ENCODE data around the gene PCED1B. TPM values are rescaled to one million over a fixed set of nuclear protein-coding genes. Genes with fewer than 3 reads are reported as not detected.
A peak's percentile ranks its signal among the peaks of the same experiment; 100 is the strongest.

The PCED1B gene
- total and polyA plus RNA-seq, 4 experiments from 2014 or later = 44.3 to 74.6 (median 47.8) TPM

DNA sequence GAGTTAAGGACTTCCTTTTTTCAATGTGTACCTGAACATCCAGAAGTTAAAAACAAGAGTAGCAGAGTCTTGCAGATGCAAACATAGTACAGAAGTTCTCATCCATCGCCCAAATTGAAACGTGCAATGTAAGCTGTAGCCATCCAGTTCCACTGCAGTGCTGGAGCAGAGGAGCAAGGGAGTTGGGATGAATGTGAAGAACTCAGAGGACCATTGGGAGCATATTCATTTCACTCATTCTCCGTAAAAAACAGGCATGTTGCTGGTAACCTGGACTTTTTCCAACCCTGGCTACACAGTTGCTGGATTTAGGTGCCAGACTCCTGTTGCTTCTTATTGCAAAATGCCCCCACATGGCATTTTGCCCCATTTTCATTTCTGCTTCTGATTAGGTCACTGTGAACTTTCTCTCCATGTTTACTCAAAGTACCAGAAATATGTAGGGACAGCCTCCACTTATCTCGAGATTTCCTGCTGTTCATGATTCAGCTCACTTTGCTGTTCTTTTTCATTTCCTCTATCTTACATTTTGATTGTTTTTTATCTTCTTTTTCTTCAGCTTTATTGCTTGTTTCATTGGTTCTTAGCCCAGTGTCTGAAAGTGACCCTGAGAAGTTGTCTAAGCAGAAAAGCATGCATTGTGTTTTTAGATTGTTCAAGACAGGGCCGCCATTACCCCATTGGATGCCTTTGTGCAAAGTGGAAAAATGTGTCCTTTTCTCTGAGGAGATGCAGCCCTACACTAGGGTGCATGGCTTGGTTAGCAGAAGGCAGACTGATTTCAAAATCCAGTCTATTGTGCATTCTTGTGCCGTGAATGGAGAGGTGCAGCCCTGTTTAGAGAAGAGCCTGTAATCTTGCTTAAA, 109.4 kb downstream of the PCED1B start:
- intact Hi-C loops (cut with micrococcal nuclease) = no loop called here
- Mint-ChIP-seq H3K27me3 (no peaks in the 10 kb centered on the region), H3K4me3 (peak overlapping the region in 5 of 8 donors; percentile 1 to 39 (median 8)), H3K36me3 (peaks cover 45 to 55% of the 10 kb centered on the region in 2 donors), H3K27ac (peak overlapping the region in 5 of 7 donors; percentile 15 to 90 (median 54)), H3K9me3 (peaks cover 0 to 2% (median 0%) of the 10 kb centered on the region in 8 donors), H3K4me1 (peaks cover 65 to 80% (median 71%) of the 10 kb centered on the region in 4 donors)
- ChIA-PET POLR2A (ENCODE audit: partially characterized antibody) (interaction anchor here (0.6 to 14.0 kb wide), 3 partner anchors 25 to 202 kb away, joined by 3 to 354 read pairs (median 4); no protein-coding TSS in a partner anchor), CTCF (ENCODE audit: partially characterized antibody) (interaction anchor here (1.1 to 1.2 kb wide), 3 partner anchors 31 to 119 kb away, joined by 3 to 4 read pairs (median 3); no protein-coding TSS in a partner anchor)
- H3K27me3 ChIP-seq (ENCODE audit: insufficient read depth, low read length) = no peaks in the 10 kb centered on the region
- H3K9me3 ChIP-seq (ENCODE audit: control insufficient read depth in 1 of 2, low read length in 2 of 2) = no peaks in the 10 kb centered on the region
- H3K4me1 ChIP-seq (ENCODE audit: insufficient read depth, low read length) = peaks cover 67% of the 10 kb centered on the region
- peaks cover 3% of the 10 kb centered on the region for H3K36me3 ChIP-seq (ENCODE audit: insufficient read depth, low read length)
- no peak overlapping the region for H3K27ac ChIP-seq (ENCODE audit: low read depth, low read length)
- no peak overlapping the region for H3K4me3 ChIP-seq (ENCODE audit: low read length in 2 of 2)
- no peak for DNase-seq

DNA sequence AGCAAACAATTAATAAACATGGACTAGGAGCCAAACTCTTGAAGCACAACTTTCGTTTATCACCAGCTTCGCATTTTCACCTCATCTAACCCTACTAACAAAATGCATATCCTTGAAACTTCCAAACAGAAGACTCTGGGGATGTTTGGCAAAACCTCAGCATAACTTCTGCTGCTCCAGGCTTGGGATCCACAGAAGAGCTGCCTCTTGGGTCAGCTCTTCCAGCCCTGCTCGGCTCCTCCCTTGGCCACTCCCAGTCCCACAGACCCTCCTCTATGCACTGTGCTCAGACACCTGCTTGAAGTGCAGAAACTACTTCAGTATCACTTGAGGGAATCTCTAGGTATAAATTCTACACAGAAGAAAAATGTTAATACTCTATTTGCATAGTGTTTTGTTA, 110.3 kb downstream of the PCED1B start:
- Mint-ChIP-seq H3K36me3 (peaks cover 44 to 54% of the 10 kb centered on the region in 2 donors), H3K27me3 (no peaks in the 10 kb centered on the region), H3K9me3 (peaks cover 0 to 2% (median 0%) of the 10 kb centered on the region in 8 donors), H3K4me1 (peaks cover 67 to 90% (median 78%) of the 10 kb centered on the region in 4 donors), H3K4me3 (peak overlapping the region in 5 of 8 donors; percentile 22 to 93 (median 82)), H3K27ac (peak overlapping the region in 6 of 7 donors; percentile 85 to 95 (median 94))
- intact Hi-C loops (cut with micrococcal nuclease) = loop anchor here (5.0 kb wide), 3 partner anchors 32 to 208 kb away; no protein-coding TSS in a partner anchor
- peaks cover 76% of the 10 kb centered on the region for H3K4me1 ChIP-seq (ENCODE audit: insufficient read depth, low read length)
- ChIA-PET POLR2A (ENCODE audit: partially characterized antibody) (interaction anchor here (1.0 to 14.0 kb wide), 2 partner anchors 24 to 111 kb away, joined by 3 to 354 read pairs; no protein-coding TSS in a partner anchor), CTCF (ENCODE audit: partially characterized antibody) (interaction anchor here (1.6 kb wide), 1 partner anchor 208 kb away, joined by 4 read pairs; no protein-coding TSS in a partner anchor)
- DNase-seq = no peak
- H3K4me3 ChIP-seq (ENCODE audit: low read length in 2 of 2) = no peak overlapping the region
- no peaks in the 10 kb centered on the region for H3K27me3 ChIP-seq (ENCODE audit: insufficient read depth, low read length)
- H3K36me3 ChIP-seq (ENCODE audit: insufficient read depth, low read length) = no peaks in the 10 kb centered on the region
- H3K9me3 ChIP-seq (ENCODE audit: control insufficient read depth in 1 of 2, low read length in 2 of 2) = no peaks in the 10 kb centered on the region
- H3K27ac ChIP-seq (ENCODE audit: low read depth, low read length) = no peak overlapping the region

- intact Hi-C loops (cut with micrococcal nuclease) = loop anchor here (5.0 kb wide), 3 partner anchors 33 to 207 kb away; no protein-coding TSS in a partner anchor
- H3K4me1 Mint-ChIP-seq = peaks cover 67 to 90% (median 78%) of the 10 kb centered on the region in 4 donors
- no peak for DNase-seq
- ChIA-PET POLR2A (ENCODE audit: partially characterized antibody) (interaction anchor here (1.0 to 14.0 kb wide), 3 partner anchors 23 to 117 kb away, joined by 3 to 354 read pairs (median 24); no protein-coding TSS in a partner anchor), CTCF (ENCODE audit: partially characterized antibody) (interaction anchor here (1.6 to 2.0 kb wide), 2 partner anchors 50 to 208 kb away, joined by 4 to 6 read pairs; no protein-coding TSS in a partner anchor)
- Histone ChIP-seq H3K4me3 (ENCODE audit: low read length in 2 of 2) (no peak overlapping the region), H3K4me1 (ENCODE audit: insufficient read depth, low read length) (peaks cover 80% of the 10 kb centered on the region), H3K27ac (ENCODE audit: low read depth, low read length) (peak overlapping the region; percentile 42), H3K9me3 (ENCODE audit: control insufficient read depth in 1 of 2, low read length in 2 of 2) (no peaks in the 10 kb centered on the region), H3K27me3 (ENCODE audit: insufficient read depth, low read length) (no peaks in the 10 kb centered on the region), H3K36me3 (ENCODE audit: insufficient read depth, low read length) (no peaks in the 10 kb centered on the region)
- H3K4me3 Mint-ChIP-seq = peak overlapping the region in 7 of 8 donors; percentile 8 to 93 (median 69)
- peaks cover 39 to 48% of the 10 kb centered on the region in 2 donors for H3K36me3 Mint-ChIP-seq
- H3K9me3 Mint-ChIP-seq = peaks cover 0 to 2% (median 0%) of the 10 kb centered on the region in 8 donors
- H3K27me3 Mint-ChIP-seq = no peaks in the 10 kb centered on the region
- peak overlapping the region; percentile 62 to 95 (median 93) for H3K27ac Mint-ChIP-seq
Observed at GRCh38 chr12:47190271-47190750, 110.9 kb downstream of the PCED1B start.

GRCh38 chr12:47190905-47191304, 111.5 kb downstream of the PCED1B start:
- Mint-ChIP-seq H3K27me3 (no peaks in the 10 kb centered on the region), H3K27ac (peak overlapping the region; percentile 90 to 97 (median 94)), H3K4me1 (peaks cover 69 to 95% (median 82%) of the 10 kb centered on the region in 4 donors), H3K36me3 (peaks cover 38 to 45% of the 10 kb centered on the region in 2 donors), H3K9me3 (peaks cover 0 to 2% (median 0%) of the 10 kb centered on the region in 8 donors), H3K4me3 (peak overlapping the region; percentile 46 to 93 (median 76))
- H3K9me3 ChIP-seq (ENCODE audit: control insufficient read depth in 1 of 2, low read length in 2 of 2) = no peaks in the 10 kb centered on the region
- DNase-seq = no peak
- peaks cover 86% of the 10 kb centered on the region for H3K4me1 ChIP-seq (ENCODE audit: insufficient read depth, low read length)
- H3K36me3 ChIP-seq (ENCODE audit: insufficient read depth, low read length) = no peaks in the 10 kb centered on the region
- peak overlapping the region; percentile 42 for H3K27ac ChIP-seq (ENCODE audit: low read depth, low read length)
- no peaks in the 10 kb centered on the region for H3K27me3 ChIP-seq (ENCODE audit: insufficient read depth, low read length)
- ChIA-PET POLR2A (ENCODE audit: partially characterized antibody) (interaction anchor here (1.0 to 14.0 kb wide), 3 partner anchors 22 to 116 kb away, joined by 3 to 354 read pairs (median 24); no protein-coding TSS in a partner anchor), CTCF (ENCODE audit: partially characterized antibody) (interaction anchor here (1.6 to 5.0 kb wide), 4 partner anchors 8 to 207 kb away, joined by 4 to 59 read pairs (median 6); no protein-coding TSS in a partner anchor)
- H3K4me3 ChIP-seq (ENCODE audit: low read length in 2 of 2) = no peak overlapping the region
- intact Hi-C loops (cut with micrococcal nuclease) = loop anchor here (5.0 kb wide), 3 partner anchors 34 to 206 kb away; no protein-coding TSS in a partner anchor

DNA sequence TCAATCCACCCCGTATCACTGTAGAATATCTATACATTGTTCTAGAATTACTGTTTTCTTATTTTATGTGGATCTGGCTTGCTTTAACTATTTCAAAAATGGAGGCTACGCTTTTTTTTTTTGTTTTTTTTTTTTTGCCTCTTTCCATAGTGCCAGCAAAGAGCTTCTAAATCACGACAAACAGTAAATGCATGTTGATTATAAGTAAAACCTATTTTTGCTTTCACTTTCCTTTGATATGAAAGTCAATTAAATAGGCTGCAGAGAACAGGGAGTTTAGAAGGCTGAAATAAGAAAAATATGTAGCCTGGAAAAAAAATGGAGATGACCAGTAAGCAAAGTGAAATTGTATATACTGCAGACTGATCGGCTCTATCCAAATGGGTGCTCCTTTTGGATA, 112.6 kb downstream of the PCED1B start:
- intact Hi-C loops (cut with micrococcal nuclease) = loop anchor here (2.0 to 5.0 kb wide), 6 partner anchors 15 to 205 kb away; no protein-coding TSS in a partner anchor
- Mint-ChIP-seq H3K27me3 (no peaks in the 10 kb centered on the region), H3K36me3 (peaks cover 28 to 38% of the 10 kb centered on the region in 2 donors), H3K4me1 (peaks cover 64 to 87% (median 76%) of the 10 kb centered on the region in 4 donors), H3K4me3 (peak overlapping the region; percentile 76 to 93 (median 82)), H3K27ac (peak overlapping the region; percentile 90 to 97 (median 94)), H3K9me3 (peaks cover 0 to 2% (median 0%) of the 10 kb centered on the region in 8 donors)
- ChIA-PET CTCF (ENCODE audit: partially characterized antibody) (interaction anchor here (0.6 to 5.4 kb wide), 18 partner anchors 8 to 487 kb away, joined by 3 to 59 read pairs (median 5); partner anchors contain the start of gene AMIGO2), POLR2A (ENCODE audit: partially characterized antibody) (interaction anchor here (0.6 to 14.0 kb wide), 17 partner anchors 8 to 974 kb away, joined by 3 to 354 read pairs (median 3); partner anchors contain the start of genes AMIGO2 and PCED1B)
- Histone ChIP-seq H3K4me3 (ENCODE audit: low read length in 2 of 2) (peak overlapping the region; percentile 21 to 38), H3K4me1 (ENCODE audit: insufficient read depth, low read length) (peaks cover 87% of the 10 kb centered on the region), H3K36me3 (ENCODE audit: insufficient read depth, low read length) (no peaks in the 10 kb centered on the region), H3K27ac (ENCODE audit: low read depth, low read length) (peak overlapping the region; percentile 42), H3K9me3 (ENCODE audit: control insufficient read depth in 1 of 2, low read length in 2 of 2) (no peaks in the 10 kb centered on the region), H3K27me3 (ENCODE audit: insufficient read depth, low read length) (no peaks in the 10 kb centered on the region)
- peak in 4 of 5 donors; percentile 38 to 56 (median 47) for DNase-seq

DNA sequence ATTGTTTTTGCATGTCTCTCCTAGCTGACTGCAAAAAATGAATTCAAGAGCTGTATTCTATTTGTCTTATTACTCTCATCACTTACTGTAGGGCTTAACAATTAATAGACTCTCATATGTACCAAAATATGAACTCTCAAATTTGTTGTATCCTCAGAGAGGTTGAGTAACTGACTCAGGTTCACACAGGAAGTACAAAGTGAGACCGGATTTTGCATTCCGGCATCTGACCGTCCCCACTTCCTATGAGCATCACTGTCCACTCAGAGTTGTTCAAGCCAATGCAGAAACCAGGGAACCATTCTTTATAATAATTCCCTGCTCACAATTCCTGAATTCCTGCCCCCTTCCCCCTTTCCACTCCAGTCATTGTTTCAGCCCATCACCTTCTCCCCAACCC, 113.6 kb downstream of the PCED1B start:
- Histone ChIP-seq H3K27me3 (ENCODE audit: insufficient read depth, low read length) (no peaks in the 10 kb centered on the region), H3K36me3 (ENCODE audit: insufficient read depth, low read length) (no peaks in the 10 kb centered on the region), H3K4me1 (ENCODE audit: insufficient read depth, low read length) (peaks cover 87% of the 10 kb centered on the region), H3K9me3 (ENCODE audit: control insufficient read depth in 1 of 2, low read length in 2 of 2) (no peaks in the 10 kb centered on the region), H3K27ac (ENCODE audit: low read depth, low read length) (peak overlapping the region; percentile 42), H3K4me3 (ENCODE audit: low read length in 2 of 2) (peak overlapping the region in 1 of 2 donors; percentile 8)
- intact Hi-C loops (cut with micrococcal nuclease) = loop anchor here (1.0 to 5.0 kb wide), 7 partner anchors 14 to 204 kb away; no protein-coding TSS in a partner anchor
- ChIA-PET CTCF (ENCODE audit: partially characterized antibody) (interaction anchor here (0.6 to 5.4 kb wide), 28 partner anchors 8 to 444 kb away, joined by 3 to 59 read pairs (median 5); partner anchors contain the start of genes AMIGO2 and PCED1B), POLR2A (ENCODE audit: partially characterized antibody) (interaction anchor here (0.8 to 14.0 kb wide), 12 partner anchors 9 to 205 kb away, joined by 3 to 354 read pairs (median 8); partner anchors contain the start of genes AMIGO2 and PCED1B)
- H3K9me3 Mint-ChIP-seq = peaks cover 0 to 2% (median 0%) of the 10 kb centered on the region in 8 donors
- H3K36me3 Mint-ChIP-seq = peaks cover 26 to 33% of the 10 kb centered on the region in 2 donors
- no peak for DNase-seq
- H3K4me1 Mint-ChIP-seq = peaks cover 62 to 85% (median 74%) of the 10 kb centered on the region in 4 donors
- H3K27me3 Mint-ChIP-seq = no peaks in the 10 kb centered on the region
- H3K4me3 Mint-ChIP-seq = peak overlapping the region; percentile 57 to 93 (median 79)
- H3K27ac Mint-ChIP-seq = peak overlapping the region; percentile 74 to 97 (median 90)
